ENCODE data around the gene RHAG.

The RHAG gene

GRCh38 chr6:49557177-49557576 lies 79.5 kb downstream of the RHAG start:
- H3K4me3 ChIP-seq (replicated peaks; ENCODE audit: low read depth, low read length) = no peak overlapping the region
- DNase-seq (ENCODE audit: extremely low read depth, insufficient read length) = no peak
- no peaks in the 10 kb centered on the region for H3K36me3 ChIP-seq (ENCODE audit: control insufficient read depth, insufficient read depth, low read length)
- TF ChIP-seq, protein P1, sequence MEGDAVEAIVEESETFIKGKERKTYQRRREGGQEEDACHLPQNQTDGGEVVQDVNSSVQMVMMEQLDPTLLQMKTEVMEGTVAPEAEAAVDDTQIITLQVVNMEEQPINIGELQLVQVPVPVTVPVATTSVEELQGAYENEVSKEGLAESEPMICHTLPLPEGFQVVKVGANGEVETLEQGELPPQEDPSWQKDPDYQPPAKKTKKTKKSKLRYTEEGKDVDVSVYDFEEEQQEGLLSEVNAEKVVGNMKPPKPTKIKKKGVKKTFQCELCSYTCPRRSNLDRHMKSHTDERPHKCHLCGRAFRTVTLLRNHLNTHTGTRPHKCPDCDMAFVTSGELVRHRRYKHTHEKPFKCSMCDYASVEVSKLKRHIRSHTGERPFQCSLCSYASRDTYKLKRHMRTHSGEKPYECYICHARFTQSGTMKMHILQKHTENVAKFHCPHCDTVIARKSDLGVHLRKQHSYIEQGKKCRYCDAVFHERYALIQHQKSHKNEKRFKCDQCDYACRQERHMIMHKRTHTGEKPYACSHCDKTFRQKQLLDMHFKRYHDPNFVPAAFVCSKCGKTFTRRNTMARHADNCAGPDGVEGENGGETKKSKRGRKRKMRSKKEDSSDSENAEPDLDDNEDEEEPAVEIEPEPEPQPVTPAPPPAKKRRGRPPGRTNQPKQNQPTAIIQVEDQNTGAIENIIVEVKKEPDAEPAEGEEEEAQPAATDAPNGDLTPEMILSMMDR (IDR thresholded peaks at IDR 0.05; ENCODE audit: insufficient read depth, low read length, poor library complexity, severe bottlenecking) = no peak
- H3K27me3 ChIP-seq (replicated peaks; ENCODE audit: control insufficient read depth, insufficient read depth, low read length) = no peaks in the 10 kb centered on the region

DNA sequence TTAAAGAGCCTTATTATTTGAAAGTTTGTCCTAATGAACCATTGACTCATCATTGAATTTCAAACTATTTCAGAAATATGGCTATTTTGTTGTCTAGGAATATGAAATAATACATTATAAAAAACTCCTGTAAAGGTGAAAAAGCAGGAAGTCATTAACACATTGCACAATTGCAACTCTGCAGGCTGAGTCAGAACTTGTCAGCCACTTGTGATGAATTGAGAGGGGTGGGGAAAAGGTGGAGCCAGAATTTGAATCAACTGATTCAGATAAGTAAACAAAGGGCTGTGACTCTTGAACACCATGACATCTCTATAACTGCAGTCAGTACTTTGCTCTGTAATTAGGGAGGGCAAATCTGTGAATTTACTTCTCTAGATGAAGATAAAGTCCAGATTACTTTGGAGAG lies 80.2 kb downstream of the RHAG start:
- Histone ChIP-seq H3K27me3 (replicated peaks; ENCODE audit: control insufficient read depth, insufficient read depth, low read length) (no peaks in the 10 kb centered on the region), H3K4me3 (replicated peaks; ENCODE audit: low read depth, low read length) (no peak overlapping the region), H3K36me3 (ENCODE audit: control insufficient read depth, insufficient read depth, low read length) (no peaks in the 10 kb centered on the region)
- TF ChIP-seq, protein P1 (IDR thresholded peaks at IDR 0.05; ENCODE audit: insufficient read depth, low read length, poor library complexity, severe bottlenecking) = no peak
- no peak for DNase-seq (ENCODE audit: extremely low read depth, insufficient read length)

DNA sequence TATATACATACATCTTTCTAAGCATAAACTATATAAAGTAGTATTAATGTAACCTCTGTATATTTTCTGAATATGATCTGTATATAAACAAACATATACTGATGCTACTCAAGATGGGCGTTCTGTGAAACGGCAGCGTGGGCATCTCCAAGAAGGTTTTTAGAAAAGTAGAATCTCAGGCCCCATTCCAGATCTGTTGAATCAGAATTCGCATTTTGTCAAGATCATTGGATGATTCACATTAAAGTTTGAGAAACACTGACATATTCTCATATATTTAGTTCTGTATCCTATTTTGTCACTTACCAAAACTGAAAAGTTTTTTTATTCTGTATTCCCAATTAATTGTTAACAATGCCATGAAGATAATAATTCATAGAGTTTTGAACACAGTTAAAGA lies 80.7 kb downstream of the RHAG start:
- no peak overlapping the region for H3K4me3 ChIP-seq (replicated peaks; ENCODE audit: low read depth, low read length)
- no peak for DNase-seq (ENCODE audit: extremely low read depth, insufficient read length)
- no peaks in the 10 kb centered on the region for H3K36me3 ChIP-seq (ENCODE audit: control insufficient read depth, insufficient read depth, low read length)
- TF ChIP-seq, protein P1 (IDR thresholded peaks at IDR 0.05; ENCODE audit: insufficient read depth, low read length, poor library complexity, severe bottlenecking) = no peak
- H3K27me3 ChIP-seq (replicated peaks; ENCODE audit: control insufficient read depth, insufficient read depth, low read length) = no peaks in the 10 kb centered on the region
